ENCODE measurements around the gene NLGN4X. TPM values are rescaled to one million over a fixed set of nuclear protein-coding genes. Genes with fewer than 3 reads are reported as not detected.

The NLGN4X gene
- total RNA-seq, 1 donor from 2014 or later, result 51.3 TPM

DNA sequence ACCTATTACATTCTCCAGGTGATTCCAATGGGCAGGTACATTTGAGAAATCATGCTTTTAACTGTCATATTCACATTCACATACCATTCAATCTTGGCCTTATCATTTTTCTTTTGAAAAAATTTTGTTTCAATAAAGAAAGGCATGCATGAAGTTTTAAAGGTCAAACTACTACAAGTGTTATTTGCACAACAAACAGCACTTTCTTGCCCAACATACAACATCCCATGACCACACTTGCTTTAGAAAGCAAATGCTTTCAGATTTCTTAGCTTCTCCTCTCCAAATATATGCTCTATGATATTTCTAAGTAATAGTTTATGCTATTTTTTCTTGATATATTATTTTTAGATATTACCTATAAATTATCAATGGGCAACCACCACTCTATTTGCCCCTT is 58.2 kb downstream of the NLGN4X start:
- no peaks in the 10 kb centered on the region for H3K27me3 Mint-ChIP-seq (ENCODE audit: unreplicated experiment)
- no peak for DNase-seq (ENCODE audit: low spot score)
- H3K9me3 Mint-ChIP-seq (ENCODE audit: unreplicated experiment), result no peaks in the 10 kb centered on the region
- TF ChIP-seq CTCF (IDR thresholded peaks at IDR 0.05; ENCODE audit: unreplicated experiment), result no peak
- H3K27ac Mint-ChIP-seq (ENCODE audit: unreplicated experiment), result no peak overlapping the region
- H3K4me3 Mint-ChIP-seq (ENCODE audit: unreplicated experiment), result no peak overlapping the region
- no peaks in the 10 kb centered on the region for H3K36me3 Mint-ChIP-seq (ENCODE audit: low read depth, unreplicated experiment)
- no peaks in the 10 kb centered on the region for H3K4me1 Mint-ChIP-seq (ENCODE audit: unreplicated experiment)

DNA sequence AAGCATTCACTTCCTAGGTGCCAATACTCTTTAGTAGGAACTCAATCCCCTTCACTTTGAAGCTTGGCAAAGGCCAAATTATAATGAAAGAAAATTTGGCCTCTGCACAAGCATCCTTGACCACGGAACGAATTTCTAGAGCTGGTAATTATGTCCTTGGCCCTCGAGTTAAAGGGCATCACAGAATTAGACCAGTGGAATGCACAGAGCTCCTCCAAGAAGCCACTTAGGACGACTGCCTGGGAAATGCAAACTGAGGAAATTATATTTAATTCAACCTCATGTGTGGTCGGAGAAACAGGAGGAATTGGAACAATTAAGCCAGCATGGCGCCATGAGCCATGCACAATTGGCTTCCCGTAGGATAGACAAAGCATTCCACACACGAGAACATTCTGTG is 59.3 kb downstream of the NLGN4X start:
- no peaks in the 10 kb centered on the region for H3K36me3 Mint-ChIP-seq (ENCODE audit: low read depth, unreplicated experiment)
- TF ChIP-seq CTCF (IDR thresholded peaks at IDR 0.05; ENCODE audit: unreplicated experiment), result no peak
- H3K27ac Mint-ChIP-seq (ENCODE audit: unreplicated experiment), result no peak overlapping the region
- DNase-seq (ENCODE audit: low spot score), result no peak
- no peak overlapping the region for H3K4me3 Mint-ChIP-seq (ENCODE audit: unreplicated experiment)
- H3K4me1 Mint-ChIP-seq (ENCODE audit: unreplicated experiment), result peaks cover 4% of the 10 kb centered on the region
- H3K9me3 Mint-ChIP-seq (ENCODE audit: unreplicated experiment), result no peaks in the 10 kb centered on the region
- H3K27me3 Mint-ChIP-seq (ENCODE audit: unreplicated experiment), result no peaks in the 10 kb centered on the region

- peaks cover 12% of the 10 kb centered on the region for H3K36me3 Mint-ChIP-seq (ENCODE audit: low read depth, unreplicated experiment)
- no peaks in the 10 kb centered on the region for H3K27me3 Mint-ChIP-seq (ENCODE audit: unreplicated experiment)
- no peak for DNase-seq (ENCODE audit: low spot score)
- TF ChIP-seq CTCF (IDR thresholded peaks at IDR 0.05; ENCODE audit: unreplicated experiment), result no peak
- no peak overlapping the region for H3K4me3 Mint-ChIP-seq (ENCODE audit: unreplicated experiment)
- H3K27ac Mint-ChIP-seq (ENCODE audit: unreplicated experiment), result no peak overlapping the region
- no peaks in the 10 kb centered on the region for H3K9me3 Mint-ChIP-seq (ENCODE audit: unreplicated experiment)
- H3K4me1 Mint-ChIP-seq (ENCODE audit: unreplicated experiment), result peaks cover 4% of the 10 kb centered on the region
These were observed 64.9 kb downstream of the NLGN4X start for GRCh38 chrX:6163721-6164120.

DNA sequence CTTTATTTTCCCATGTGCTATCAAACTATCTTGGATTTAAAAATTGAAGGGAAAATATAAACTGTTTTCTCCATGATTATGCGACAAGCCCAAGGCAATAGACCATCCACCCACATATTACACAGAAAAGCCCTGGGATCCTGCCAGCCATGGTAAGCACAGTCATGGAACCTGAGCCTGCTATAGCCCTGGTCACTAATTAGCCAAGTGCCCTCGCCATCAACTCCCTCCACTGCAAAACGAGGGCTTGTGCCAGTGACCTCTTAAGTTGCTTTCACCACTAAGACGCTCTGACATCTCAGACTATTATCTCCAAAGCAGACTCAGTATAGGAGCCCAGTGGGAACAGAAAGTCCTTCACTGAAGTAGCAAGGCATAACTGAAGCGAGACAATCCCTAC is 69.2 kb downstream of the NLGN4X start:
- no peak for DNase-seq (ENCODE audit: low spot score)
- H3K4me1 Mint-ChIP-seq (ENCODE audit: unreplicated experiment), result peaks cover 3% of the 10 kb centered on the region
- TF ChIP-seq CTCF (IDR thresholded peaks at IDR 0.05; ENCODE audit: unreplicated experiment), result no peak
- H3K27me3 Mint-ChIP-seq (ENCODE audit: unreplicated experiment), result no peaks in the 10 kb centered on the region
- H3K9me3 Mint-ChIP-seq (ENCODE audit: unreplicated experiment), result no peaks in the 10 kb centered on the region
- H3K4me3 Mint-ChIP-seq (ENCODE audit: unreplicated experiment), result no peak overlapping the region
- peaks cover 12% of the 10 kb centered on the region for H3K36me3 Mint-ChIP-seq (ENCODE audit: low read depth, unreplicated experiment)
- no peak overlapping the region for H3K27ac Mint-ChIP-seq (ENCODE audit: unreplicated experiment)

GRCh38 chrX:6151971-6152370 is 76.7 kb downstream of the NLGN4X start:
- Mint-ChIP-seq H3K4me3 (ENCODE audit: unreplicated experiment) (no peak overlapping the region), H3K36me3 (ENCODE audit: low read depth, unreplicated experiment) (peaks cover 4% of the 10 kb centered on the region), H3K4me1 (ENCODE audit: unreplicated experiment) (peaks cover 14% of the 10 kb centered on the region), H3K27me3 (ENCODE audit: unreplicated experiment) (peaks cover 1% of the 10 kb centered on the region), H3K27ac (ENCODE audit: unreplicated experiment) (no peak overlapping the region), H3K9me3 (ENCODE audit: unreplicated experiment) (no peaks in the 10 kb centered on the region)
- DNase-seq (ENCODE audit: low spot score), result no peak
- no peak for TF ChIP-seq CTCF (IDR thresholded peaks at IDR 0.05; ENCODE audit: unreplicated experiment)

Data from endothelial cell (in vitro differentiated cells).